Gastroesophageal sphincter (tissue), 3 donors: ENCODE results near the gene AFF2.

Source experiments
- CTCF ChIP-seq, 4 experiments: fragments of 200-600 bp in 2 of 4; fragments of 450-650 bp in 2 of 4; sonication (generic) in 1 of 4; IDR thresholded peaks; one replicate each; pipeline ENCODE4 v1.5.1; 2017 to 2019; ENCODE audit warnings: antibody characterized with exemption in 4 of 4, mild to moderate bottlenecking in 2 of 4, moderate library complexity in 2 of 4
- POLR2AphosphoS5 ChIP-seq: sonication (generic); formaldehyde crosslinking; IDR thresholded peaks from one replicate; pipeline ENCODE4 v1.6.1; 2017; ENCODE audit warnings: antibody characterized with exemption

- TF ChIP-seq CTCF (IDR thresholded peaks at IDR 0.05) (no peak), POLR2AphosphoS5 (no peak)
Measured at GRCh38 chrX:148580016-148580415, 79.6 kb downstream of the AFF2 start.
